NCI-H2029 treated with DMSO at 0.1 percent for 48 hours (cell line): ENCODE results near the gene WDFY3.
"Not testable (repeated sequence)": the region's sequence is repeated elsewhere in the genome, so short reads cannot be mapped to it uniquely, and the experiment has no call there.

Source experiments
- DNase-seq: peaks from one replicate; lab custom pipeline; 2025; lab: John Stamatoyannopoulos, UW

WDFY3 gene

GRCh38 chr4:84708406-84709135 lies 257.9 kb downstream of the WDFY3 start:
- no peak for DNase-seq

DNA sequence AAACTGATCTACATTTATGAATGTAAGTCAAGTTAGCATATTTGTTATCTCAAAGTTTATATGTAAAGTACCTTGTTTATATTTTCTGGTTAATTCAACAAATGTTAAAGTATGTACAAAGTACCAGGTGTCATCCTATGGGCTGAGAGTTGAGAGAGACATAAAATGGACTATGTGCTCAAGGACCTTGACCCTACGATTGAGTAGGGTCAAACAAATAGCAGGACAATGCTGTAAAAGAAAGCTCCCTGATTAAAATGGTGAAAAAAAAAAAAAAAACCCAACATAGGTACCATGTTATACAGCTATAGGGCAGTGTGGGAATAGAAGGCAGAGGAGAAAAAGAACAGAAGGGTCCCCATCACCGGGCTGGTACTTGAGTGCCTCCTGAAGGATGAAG lies 260.2 kb downstream of the WDFY3 start:
- DNase-seq: no peak

DNA sequence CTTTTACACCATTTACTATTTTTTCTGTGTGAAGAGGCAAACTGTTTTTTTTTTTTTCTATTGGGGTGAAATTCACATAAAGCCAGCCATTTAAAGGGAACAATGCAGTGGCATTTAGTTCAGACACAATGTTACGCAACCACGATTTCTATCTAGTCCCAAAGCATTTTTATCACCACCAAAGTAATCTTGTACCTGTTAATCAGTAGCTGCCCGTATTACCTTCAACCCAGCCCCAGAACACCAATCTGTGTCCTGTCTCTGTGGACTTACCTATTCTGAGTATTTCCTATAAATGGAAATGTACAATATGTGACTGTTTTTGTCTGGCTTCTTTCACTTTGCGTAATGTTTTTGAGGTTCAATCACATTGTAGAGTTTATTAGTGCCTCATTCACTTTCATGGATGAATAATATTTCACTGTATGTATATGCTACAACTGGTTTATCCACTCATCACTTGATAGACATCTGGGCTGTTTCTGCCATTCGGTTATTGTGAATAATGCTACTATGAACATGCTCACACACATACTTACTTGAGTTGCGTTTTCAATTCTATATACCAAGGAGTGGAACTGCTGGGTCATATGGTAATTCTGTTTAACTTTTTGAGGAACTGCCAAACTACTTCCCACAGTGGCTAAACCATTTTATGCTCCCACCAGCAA lies 267.4 kb downstream of the WDFY3 start:
- no peak for DNase-seq

DNA sequence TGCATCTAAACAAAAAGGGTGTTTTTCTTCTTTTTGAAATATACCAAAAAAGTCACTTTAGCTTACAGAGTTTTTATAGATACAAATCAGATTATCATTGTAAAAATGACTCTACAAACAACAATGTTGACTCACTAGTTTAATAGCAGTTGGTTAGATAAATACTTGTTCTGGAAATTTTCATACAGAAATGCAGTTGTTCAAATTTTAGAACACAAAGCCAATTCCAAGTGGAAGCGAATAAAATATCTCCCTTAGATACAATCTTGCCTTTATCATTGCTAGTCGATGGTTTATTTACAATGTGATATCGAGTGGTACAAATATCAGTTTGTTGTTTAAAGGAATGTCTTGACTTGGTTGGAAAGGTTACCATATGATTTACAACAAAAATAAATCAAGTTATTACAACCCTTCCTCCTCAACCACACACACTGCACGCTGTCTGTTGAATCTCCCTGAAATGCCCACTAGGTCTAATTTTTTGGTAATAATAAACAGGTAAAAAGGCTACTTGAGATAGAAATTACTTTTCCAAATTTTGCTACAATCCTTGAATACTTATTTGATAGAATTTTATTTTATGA lies 268.8 kb downstream of the WDFY3 start:
- no peak for DNase-seq

DNA sequence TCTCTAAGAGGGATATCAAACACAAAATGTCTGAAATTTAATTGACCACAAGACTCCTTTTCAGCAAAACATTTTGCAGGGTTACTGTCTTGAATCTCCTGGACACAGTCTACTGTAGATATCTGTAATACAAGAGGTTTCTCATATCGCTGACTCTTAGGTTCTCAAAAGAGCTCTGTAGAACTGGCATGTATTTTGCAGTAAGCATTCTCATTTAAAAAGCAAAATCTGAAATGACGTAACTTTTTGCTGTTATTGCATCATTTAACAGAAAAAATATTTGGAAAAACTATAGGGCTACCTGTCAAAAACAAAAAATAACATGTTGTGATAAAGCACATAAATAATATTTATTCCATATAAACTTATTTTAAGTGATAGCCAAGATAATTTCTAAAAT lies 269.3 kb downstream of the WDFY3 start:
- no peak for DNase-seq

DNA sequence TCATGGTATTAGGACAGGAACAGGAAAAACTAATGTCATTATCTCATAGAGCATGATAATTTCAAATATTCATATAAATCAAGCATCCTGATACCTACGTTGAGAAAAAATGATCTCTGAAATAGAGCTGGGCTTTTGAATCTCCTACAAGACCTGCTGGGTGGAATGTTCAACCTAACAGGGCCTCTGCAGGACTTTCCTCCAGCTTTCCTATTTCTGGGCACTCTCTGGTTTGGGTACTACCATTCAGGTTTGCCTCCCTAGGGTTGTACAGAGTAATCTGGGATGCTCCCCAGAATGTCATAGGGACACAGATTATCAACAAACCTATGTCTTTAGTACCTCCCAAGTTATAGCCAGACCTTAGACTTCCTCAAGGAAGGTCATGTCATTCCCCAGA lies 274.7 kb downstream of the WDFY3 start:
- DNase-seq: no peak

DNA sequence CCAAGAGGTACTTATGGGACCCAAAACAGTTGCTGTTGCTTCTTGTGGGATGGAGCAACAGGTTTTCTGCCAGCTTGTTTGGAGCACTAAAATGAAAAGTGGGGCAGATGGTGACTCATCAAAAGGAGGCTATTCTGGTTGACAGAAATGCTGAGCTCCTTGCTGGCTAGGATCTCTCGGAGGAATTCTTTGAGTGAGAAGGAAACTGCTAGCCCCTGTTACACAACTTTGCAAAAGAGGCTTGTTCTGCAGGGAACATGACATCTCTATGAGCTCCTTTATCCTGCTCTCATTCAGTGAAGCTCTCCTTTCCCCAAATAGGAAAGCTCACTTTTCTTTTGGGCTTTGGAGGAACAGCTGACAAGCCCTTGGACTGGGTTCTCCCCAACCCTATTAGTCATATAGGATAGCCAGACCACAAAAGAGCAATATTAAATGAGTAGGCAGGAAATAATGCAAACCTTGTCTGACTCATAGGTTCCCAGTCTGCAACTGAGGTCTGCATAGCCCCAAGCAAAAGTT lies 275.3 kb downstream of the WDFY3 start:
- no peak for DNase-seq

DNA sequence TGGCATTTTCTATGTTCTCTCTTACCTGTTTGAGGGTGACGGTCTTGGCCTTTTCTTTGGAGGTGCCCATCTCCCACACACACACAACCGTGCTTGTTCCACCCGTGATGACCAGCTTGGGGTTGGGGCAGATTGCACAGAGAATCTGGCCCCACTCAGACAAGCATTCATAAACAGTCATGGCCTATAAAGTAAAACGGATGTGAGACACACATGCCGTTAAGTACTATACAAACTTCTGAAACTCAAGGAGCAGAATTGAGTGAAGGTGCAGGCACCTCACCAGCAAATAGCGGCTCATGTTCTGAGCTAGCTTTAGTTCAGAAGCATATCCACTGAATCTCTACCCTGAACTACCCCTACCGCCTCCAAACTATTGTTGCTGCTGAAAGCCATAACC lies 276.0 kb downstream of the WDFY3 start:
- DNase-seq: no peak

DNA sequence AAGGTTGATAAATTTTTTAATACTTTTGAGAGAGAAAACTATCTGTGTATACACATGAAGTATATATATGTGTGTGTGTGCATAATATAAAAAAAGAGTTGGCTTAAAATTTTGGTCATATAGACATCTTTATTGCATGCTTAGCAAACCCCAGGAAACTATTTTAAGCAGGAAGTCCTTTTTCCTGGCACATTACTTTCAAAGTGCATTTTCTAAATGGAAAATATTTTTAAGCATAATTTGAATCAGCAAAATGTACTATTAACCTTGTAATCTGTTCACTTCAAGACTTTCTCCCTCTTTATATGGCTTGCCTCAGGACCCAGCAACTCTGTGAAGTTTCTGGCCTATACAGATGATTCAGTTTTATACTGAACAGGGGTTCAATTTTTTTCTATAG lies 277.3 kb downstream of the WDFY3 start:
- no peak for DNase-seq

GRCh38 chr4:84688605-84689004 lies 277.9 kb downstream of the WDFY3 start:
- DNase-seq: no peak

- no peak for DNase-seq
Measured at GRCh38 chr4:84685105-84685504, 281.4 kb downstream of the WDFY3 start.

DNA sequence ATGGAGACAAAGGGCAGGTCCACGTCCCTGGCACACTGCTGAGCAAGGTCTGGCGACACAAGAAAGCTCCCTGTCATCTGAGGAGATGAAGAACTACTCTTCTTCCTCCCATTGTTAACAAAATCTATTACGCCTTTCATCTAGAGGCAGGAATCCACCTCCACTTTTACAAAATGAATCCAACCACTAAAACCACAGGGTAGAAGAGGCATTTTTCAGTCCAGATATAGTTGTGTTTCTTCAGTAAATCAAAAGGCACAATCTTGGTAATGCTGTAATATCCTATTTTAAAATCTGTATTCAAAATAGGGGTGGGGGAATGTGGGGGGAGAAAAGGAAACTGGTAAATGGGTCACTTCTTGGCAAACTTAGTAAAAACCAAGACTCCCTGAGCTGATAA lies 282.1 kb downstream of the WDFY3 start:
- DNase-seq: no peak

- DNase-seq: no peak
Measured at GRCh38 chr4:84683064-84683850, 283.2 kb downstream of the WDFY3 start.

DNA sequence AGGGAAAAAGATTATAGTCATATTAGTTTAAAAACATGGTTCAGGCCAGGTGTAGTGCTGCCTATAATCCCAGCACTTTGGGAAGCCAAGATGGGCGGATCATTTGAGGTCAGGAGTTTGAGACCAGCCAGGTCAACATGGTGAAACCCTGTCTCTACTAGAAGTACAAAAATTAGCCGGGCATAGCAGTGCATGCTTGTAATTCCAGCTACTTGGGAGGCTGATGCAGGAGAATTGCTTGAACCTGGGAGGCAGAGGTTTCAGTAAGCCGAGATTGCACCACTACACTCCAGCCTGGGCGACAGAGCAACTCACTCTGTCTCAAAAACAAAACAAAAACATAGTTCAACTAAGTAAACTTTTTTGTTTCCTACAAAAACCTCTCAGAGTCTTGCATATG lies 283.8 kb downstream of the WDFY3 start:
- not testable (repeated sequence) for DNase-seq

- DNase-seq: no peak
Measured at GRCh38 chr4:84681486-84682274, 284.8 kb downstream of the WDFY3 start.

GRCh38 chr4:84680956-84681355 lies 285.5 kb downstream of the WDFY3 start:
- no peak for DNase-seq

GRCh38 chr4:84678976-84679744 lies 287.3 kb downstream of the WDFY3 start:
- no peak for DNase-seq

- DNase-seq: no peak
Measured at GRCh38 chr4:84677995-84678394, 288.5 kb downstream of the WDFY3 start.

DNA sequence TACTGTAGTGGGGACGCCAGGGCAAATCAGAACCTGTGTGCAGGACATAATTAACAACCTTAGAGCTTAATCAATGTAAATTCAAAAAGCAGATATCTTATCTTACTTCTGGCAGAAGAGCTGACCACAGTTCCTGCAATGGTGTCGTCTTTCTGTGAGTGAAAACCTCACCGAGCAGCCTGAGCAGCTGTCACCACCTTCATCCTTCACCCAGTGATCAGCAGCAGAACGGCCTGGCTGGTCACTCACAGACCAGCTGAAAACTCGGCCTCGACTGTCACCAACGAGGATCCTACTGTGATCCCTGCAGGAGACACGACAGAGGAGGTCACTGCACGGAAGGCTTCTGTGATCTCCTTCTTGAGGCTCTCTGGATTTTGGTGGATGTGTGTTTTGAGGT lies 289.4 kb downstream of the WDFY3 start:
- no peak for DNase-seq

DNA sequence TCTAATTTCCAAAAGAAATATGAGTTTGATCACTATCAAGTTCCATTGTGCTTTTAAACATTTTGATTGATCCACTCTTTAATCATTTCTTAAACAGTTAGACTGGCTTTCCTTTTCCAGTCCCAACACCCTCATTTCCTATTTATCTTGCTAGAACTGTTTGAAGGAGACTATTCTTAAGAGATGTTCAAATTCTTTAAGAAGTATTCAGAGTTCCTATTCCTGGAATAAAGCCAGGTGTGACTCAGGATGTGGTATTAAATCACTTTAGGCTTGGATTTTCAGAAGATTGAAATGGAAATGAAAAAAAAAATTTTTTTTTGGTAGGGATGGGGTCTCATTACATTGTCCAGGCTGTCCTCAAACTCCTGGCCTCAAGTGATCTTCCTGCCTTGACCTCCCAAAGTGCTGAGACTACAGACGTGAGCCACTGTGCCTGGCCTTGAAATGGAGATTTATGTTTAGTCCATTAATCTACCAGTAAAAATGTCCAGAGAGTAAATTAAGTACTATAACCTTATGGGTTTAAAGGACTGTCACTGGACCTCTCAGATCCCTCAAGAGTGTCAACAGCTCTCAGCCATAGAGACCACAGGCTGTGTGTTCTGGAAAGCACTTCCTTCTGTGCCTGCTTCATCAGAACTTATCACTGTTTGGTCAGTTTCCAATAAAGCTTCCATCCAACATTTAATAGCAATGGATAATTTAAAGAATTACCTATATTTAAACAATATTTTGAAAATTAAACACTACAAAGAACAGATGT lies 292.8 kb downstream of the WDFY3 start:
- no peak for DNase-seq
